SK-N-SH treated with all-trans-retinoic acid at 6 μM for 48 hours (cell line): ENCODE measurements around the gene MCCC2.
"Not testable (repeated sequence)": the region's sequence is repeated elsewhere in the genome, so short reads cannot be mapped to it uniquely, and the experiment has no call there.

Source experiments
- ATAC-seq: fragments of 200-7000 bp; cut with Tn5 transposase; 3 replicates; pipeline ENCODE4 v1.9.1; 2020; ENCODE audit warnings: mild to moderate bottlenecking, moderate library complexity
- ARNTL ChIP-seq: fragments of 450-650 bp; formaldehyde crosslinking; IDR thresholded peaks from 2 replicates; pipeline ENCODE4 v1.5.0; 2020; ENCODE audit warnings: low read depth, mild to moderate bottlenecking, moderate library complexity, borderline replicate concordance
- BACH2 ChIP-seq: fragments of 250-450 bp; sonication (Bioruptor Pico); IDR thresholded peaks from 2 replicates; pipeline ENCODE4 v1.9.0; 2021; ENCODE audit warnings: mild to moderate bottlenecking, borderline replicate concordance
- ESRRG ChIP-seq: fragments of 250-450 bp; sonication (Bioruptor Pico); IDR thresholded peaks from 2 replicates; pipeline ENCODE4 v1.6.1; 2021; ENCODE audit warnings: mild to moderate bottlenecking
- GLIS3 ChIP-seq: fragments of 250-450 bp; sonication (Bioruptor Pico); IDR thresholded peaks from 2 replicates; pipeline ENCODE4 v1.5.0; 2020; ENCODE audit warnings: mild to moderate bottlenecking, moderate library complexity
- ISL1 ChIP-seq: fragments of 250-450 bp; sonication (Bioruptor Pico); IDR thresholded peaks from 2 replicates; pipeline ENCODE4 v2.1.2; 2022; ENCODE audit warnings: mild to moderate bottlenecking, moderate library complexity
- OSR1 ChIP-seq: fragments of 250-450 bp; sonication (Bioruptor Pico); IDR thresholded peaks from 2 replicates; pipeline ENCODE4 v1.8.0; 2022; ENCODE audit warnings: moderate library complexity, mild to moderate bottlenecking, inconsistent platforms
- PPARA ChIP-seq: fragments of 250-450 bp; sonication (Bioruptor Pico); IDR thresholded peaks from 2 replicates; pipeline ENCODE4 v1.5.0; 2020; ENCODE audit warnings: mild to moderate bottlenecking, borderline replicate concordance
- RARB ChIP-seq: fragments of 250-450 bp; sonication (Bioruptor Pico); IDR thresholded peaks from 2 replicates; pipeline ENCODE4 v1.8.0; 2021; ENCODE audit warnings: mild to moderate bottlenecking, moderate library complexity
- SNAI2 ChIP-seq: fragments of 250-450 bp; sonication (Bioruptor Pico); IDR thresholded peaks from 2 replicates; pipeline ENCODE4 v1.5.0; 2020; ENCODE audit warnings: mild to moderate bottlenecking, moderate library complexity
- TCF4 ChIP-seq: fragments of 250-450 bp; sonication (Bioruptor Pico); IDR thresholded peaks from 2 replicates; pipeline ENCODE4 v1.8.0; 2021; ENCODE audit warnings: mild to moderate bottlenecking, moderate library complexity, borderline replicate concordance
- TOX ChIP-seq: fragments of 250-450 bp; sonication (Bioruptor Pico); IDR thresholded peaks from 2 replicates; pipeline ENCODE4 v1.8.0; 2021; ENCODE audit warnings: mild to moderate bottlenecking, moderate library complexity, borderline replicate concordance
- ZC3H10 ChIP-seq: fragments of 250-450 bp; sonication (Bioruptor Pico); IDR thresholded peaks from 2 replicates; pipeline ENCODE4 v1.5.1; 2021; ENCODE audit warnings: mild to moderate bottlenecking, moderate library complexity
- ZFP3 ChIP-seq: fragments of 250-450 bp; sonication (Bioruptor Pico); IDR thresholded peaks from 2 replicates; pipeline ENCODE4 v1.5.0; 2020; ENCODE audit warnings: mild to moderate bottlenecking, moderate library complexity
- ZFP30 ChIP-seq: fragments of 450-650 bp; formaldehyde crosslinking; IDR thresholded peaks from 2 replicates; pipeline ENCODE4 v1.5.0; 2022; ENCODE audit warnings: mild to moderate bottlenecking, moderate library complexity
- ZNF565 ChIP-seq: fragments of 450-650 bp; formaldehyde crosslinking; conservative IDR thresholded peaks from 2 replicates; pipeline ENCODE4 v1.5.0; 2020; ENCODE audit warnings: low read depth, mild to moderate bottlenecking, moderate library complexity
- ZNF8 ChIP-seq: fragments of 450-650 bp; formaldehyde crosslinking; IDR thresholded peaks from 2 replicates; pipeline ENCODE4 v1.5.0; 2020; ENCODE audit warnings: mild to moderate bottlenecking, moderate library complexity
- TF ChIP-seq, protein P1 (sequence below): fragments of 250-450 bp; sonication (Bioruptor Pico); IDR thresholded peaks from 2 replicates; pipeline ENCODE4 v1.5.1; 2021; ENCODE audit warnings: mild to moderate bottlenecking, moderate library complexity
- TF ChIP-seq, protein P2 (sequence below): fragments of 250-450 bp; sonication (Bioruptor Pico); IDR thresholded peaks from 2 replicates; pipeline ENCODE4 v1.8.0; 2021; ENCODE audit warnings: low read depth, mild to moderate bottlenecking, moderate library complexity, borderline replicate concordance
- TF ChIP-seq, protein P3 (sequence below): fragments of 250-450 bp; sonication (Bioruptor Pico); IDR thresholded peaks from 2 replicates; pipeline ENCODE4 v1.8.0; 2020; ENCODE audit warnings: mild to moderate bottlenecking, moderate library complexity, borderline replicate concordance
- TF ChIP-seq, protein P4 (sequence below): fragments of 250-450 bp; sonication (Bioruptor Pico); IDR thresholded peaks from 2 replicates; pipeline ENCODE4 v1.5.1; 2020; ENCODE audit warnings: low read depth, mild to moderate bottlenecking, moderate library complexity

Gene MCCC2

DNA sequence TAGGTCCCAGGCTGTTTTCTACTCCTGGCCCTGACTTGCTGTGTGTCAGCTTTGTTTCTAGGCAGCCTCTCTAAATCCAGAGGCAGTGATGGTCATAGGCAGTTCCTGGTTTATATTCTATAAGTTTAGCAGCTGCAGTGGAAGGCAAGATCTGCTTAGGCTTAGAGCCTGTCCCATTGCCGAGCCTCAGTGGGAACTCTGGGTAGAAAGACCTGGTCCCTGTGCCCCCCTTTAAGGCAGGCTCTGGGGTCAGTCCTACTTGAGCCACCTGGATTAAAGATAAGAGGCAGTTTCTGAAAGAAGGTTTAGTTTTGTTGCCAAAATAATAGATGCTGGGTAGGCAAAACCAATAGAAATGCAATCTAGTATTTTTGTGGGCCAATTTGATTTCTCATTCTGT lies 13.6 kb downstream of the MCCC2 start:
- no peak for ATAC-seq
- no peak for TF ChIP-seq PPARA (CRISPR knock-in tag)
- TF ChIP-seq, protein P1, sequence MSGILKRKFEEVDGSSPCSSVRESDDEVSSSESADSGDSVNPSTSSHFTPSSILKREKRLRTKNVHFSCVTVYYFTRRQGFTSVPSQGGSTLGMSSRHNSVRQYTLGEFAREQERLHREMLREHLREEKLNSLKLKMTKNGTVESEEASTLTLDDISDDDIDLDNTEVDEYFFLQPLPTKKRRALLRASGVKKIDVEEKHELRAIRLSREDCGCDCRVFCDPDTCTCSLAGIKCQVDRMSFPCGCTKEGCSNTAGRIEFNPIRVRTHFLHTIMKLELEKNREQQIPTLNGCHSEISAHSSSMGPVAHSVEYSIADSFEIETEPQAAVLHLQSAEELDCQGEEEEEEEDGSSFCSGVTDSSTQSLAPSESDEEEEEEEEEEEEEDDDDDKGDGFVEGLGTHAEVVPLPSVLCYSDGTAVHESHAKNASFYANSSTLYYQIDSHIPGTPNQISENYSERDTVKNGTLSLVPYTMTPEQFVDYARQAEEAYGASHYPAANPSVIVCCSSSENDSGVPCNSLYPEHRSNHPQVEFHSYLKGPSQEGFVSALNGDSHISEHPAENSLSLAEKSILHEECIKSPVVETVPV (CRISPR knock-in tag): no peak
- no peak for TF ChIP-seq ZFP3 (CRISPR knock-in tag)

DNA sequence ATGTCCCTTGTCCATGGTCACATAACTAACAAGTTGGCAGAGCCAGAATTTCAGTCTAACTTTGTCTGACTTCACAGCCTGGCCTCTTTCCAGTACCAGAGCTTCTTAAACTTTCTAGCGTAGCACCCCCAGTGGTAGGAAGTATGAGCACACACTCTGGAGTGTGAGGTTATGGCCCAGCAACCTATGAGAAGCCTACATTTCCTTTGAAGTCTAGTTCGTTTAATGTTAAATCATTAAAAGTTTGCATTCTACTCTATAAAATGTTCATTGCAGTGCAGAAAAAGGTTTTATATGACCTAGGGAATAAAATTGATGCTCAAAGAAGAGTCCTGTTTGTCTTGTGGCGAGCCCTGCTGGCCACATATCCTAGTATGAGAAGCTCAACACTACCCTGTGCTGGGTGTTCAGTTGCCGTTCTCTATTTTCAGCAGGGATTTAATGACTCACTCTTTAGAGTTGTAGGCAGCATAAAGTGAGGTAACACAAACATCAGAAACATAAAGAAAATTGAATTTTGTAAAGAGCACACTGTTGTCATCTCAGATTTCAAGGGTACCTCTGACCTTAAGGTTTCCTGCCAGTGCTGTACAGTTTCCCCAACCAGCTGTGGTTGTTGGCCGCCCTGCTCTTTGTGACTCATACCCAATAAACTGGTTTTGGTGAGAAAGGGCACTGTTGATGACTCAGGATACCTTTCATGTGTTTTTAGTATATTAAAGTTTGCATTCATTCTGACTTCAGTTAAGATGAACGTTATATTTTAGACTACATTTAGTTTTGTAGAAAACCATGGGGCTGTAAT lies 14.3 kb downstream of the MCCC2 start:
- ATAC-seq: peak; percentile 98

DNA sequence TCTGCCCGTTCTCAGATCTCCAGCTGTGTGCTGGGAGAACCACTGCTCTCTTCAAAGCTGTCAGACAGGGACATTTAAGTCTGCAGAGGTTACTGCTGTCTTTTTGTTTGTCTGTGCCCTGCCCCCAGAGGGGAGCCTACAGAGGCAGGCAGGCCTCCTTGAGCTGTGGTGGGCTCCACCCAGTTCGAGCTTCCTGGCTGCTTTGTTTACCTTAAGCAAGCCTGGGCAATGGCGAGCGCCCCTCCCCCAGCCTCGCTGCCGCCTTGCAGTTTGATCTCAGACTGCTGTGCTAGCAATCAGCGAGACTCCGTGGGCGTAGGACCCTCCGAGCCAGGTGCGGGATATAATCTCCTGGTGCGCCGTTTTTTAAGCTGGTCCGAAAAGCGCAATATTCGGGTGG lies 22.8 kb downstream of the MCCC2 start:
- ATAC-seq: not testable (repeated sequence)

More for the DNA sequence above, 14.3 kb downstream of the MCCC2 start:
- TF ChIP-seq OSR1 (CRISPR knock-in tag): no peak
- TF ChIP-seq BACH2 (CRISPR knock-in tag): no peak
- TF ChIP-seq ISL1 (CRISPR knock-in tag): no peak
- TF ChIP-seq, protein P1 (CRISPR knock-in tag): no peak
- no peak for TF ChIP-seq ARNTL (CRISPR knock-in tag)
- TF ChIP-seq ZFP30 (CRISPR knock-in tag): no peak
- TF ChIP-seq, protein P2, sequence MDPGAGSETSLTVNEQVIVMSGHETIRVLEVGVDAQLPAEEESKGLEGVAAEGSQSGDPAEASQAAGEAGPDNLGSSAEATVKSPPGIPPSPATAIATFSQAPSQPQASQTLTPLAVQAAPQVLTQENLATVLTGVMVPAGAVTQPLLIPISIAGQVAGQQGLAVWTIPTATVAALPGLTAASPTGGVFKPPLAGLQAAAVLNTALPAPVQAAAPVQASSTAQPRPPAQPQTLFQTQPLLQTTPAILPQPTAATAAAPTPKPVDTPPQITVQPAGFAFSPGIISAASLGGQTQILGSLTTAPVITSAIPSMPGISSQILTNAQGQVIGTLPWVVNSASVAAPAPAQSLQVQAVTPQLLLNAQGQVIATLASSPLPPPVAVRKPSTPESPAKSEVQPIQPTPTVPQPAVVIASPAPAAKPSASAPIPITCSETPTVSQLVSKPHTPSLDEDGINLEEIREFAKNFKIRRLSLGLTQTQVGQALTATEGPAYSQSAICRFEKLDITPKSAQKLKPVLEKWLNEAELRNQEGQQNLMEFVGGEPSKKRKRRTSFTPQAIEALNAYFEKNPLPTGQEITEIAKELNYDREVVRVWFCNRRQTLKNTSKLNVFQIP (CRISPR knock-in tag): no peak
- TF ChIP-seq GLIS3 (CRISPR knock-in tag): no peak
- TF ChIP-seq ZNF565: no peak
- TF ChIP-seq, protein P3, sequence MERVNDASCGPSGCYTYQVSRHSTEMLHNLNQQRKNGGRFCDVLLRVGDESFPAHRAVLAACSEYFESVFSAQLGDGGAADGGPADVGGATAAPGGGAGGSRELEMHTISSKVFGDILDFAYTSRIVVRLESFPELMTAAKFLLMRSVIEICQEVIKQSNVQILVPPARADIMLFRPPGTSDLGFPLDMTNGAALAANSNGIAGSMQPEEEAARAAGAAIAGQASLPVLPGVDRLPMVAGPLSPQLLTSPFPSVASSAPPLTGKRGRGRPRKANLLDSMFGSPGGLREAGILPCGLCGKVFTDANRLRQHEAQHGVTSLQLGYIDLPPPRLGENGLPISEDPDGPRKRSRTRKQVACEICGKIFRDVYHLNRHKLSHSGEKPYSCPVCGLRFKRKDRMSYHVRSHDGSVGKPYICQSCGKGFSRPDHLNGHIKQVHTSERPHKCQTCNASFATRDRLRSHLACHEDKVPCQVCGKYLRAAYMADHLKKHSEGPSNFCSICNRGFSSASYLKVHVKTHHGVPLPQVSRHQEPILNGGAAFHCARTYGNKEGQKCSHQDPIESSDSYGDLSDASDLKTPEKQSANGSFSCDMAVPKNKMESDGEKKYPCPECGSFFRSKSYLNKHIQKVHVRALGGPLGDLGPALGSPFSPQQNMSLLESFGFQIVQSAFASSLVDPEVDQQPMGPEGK (CRISPR knock-in tag): no peak
- TF ChIP-seq PPARA (CRISPR knock-in tag): no peak
- TF ChIP-seq SNAI2 (CRISPR knock-in tag): no peak
- TF ChIP-seq TOX (CRISPR knock-in tag): no peak
- no peak for TF ChIP-seq ZNF8 (CRISPR knock-in tag)
- no peak for TF ChIP-seq ESRRG (CRISPR knock-in tag)
- no peak for TF ChIP-seq TCF4 (CRISPR knock-in tag)
- TF ChIP-seq, protein P4, sequence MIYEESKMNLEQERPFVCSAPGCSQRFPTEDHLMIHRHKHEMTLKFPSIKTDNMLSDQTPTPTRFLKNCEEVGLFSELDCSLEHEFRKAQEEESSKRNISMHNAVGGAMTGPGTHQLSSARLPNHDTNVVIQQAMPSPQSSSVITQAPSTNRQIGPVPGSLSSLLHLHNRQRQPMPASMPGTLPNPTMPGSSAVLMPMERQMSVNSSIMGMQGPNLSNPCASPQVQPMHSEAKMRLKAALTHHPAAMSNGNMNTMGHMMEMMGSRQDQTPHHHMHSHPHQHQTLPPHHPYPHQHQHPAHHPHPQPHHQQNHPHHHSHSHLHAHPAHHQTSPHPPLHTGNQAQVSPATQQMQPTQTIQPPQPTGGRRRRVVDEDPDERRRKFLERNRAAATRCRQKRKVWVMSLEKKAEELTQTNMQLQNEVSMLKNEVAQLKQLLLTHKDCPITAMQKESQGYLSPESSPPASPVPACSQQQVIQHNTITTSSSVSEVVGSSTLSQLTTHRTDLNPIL: no peak
- TF ChIP-seq, all 23 proteins: peak for 0

DNA sequence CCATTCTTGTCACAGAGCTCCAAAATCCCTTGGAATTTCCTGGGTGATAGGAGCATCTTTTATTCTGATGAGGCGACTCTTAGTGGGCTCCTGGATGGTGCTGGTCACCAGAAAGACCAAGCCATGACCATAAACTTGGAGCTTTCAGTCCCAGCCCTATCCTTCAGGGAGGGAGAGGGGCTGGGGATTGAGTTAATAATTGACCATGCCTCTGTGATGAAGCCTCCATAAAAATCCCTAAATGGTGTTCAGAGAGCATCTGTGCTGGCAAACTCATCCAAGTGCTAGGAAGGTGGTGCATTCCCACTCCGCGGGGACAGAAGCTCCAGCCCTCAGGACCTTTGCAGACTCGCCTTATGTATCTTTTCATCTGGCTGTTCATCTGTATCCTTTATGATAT lies 28.7 kb downstream of the MCCC2 start:
- no peak for ATAC-seq
- TF ChIP-seq, protein P4: no peak
- TF ChIP-seq ZNF8 (CRISPR knock-in tag) (no peak), ZC3H10 (CRISPR knock-in tag) (no peak), PPARA (CRISPR knock-in tag) (no peak), BACH2 (CRISPR knock-in tag) (no peak), RARB (no peak), TCF4 (CRISPR knock-in tag) (no peak)
